ENCODE data around the gene DDX42. TPM values are rescaled to one million over a fixed set of nuclear protein-coding genes. Genes with fewer than 3 reads are reported as not detected.
A peak's percentile ranks its signal among the peaks of the same experiment; 100 is the strongest.

Gene DDX42
- total RNA-seq, 4 donors from 2014 or later, result 56.9 to 222 (median 84.9) TPM

- Histone ChIP-seq H3K4me1 (peaks cover 71% of the 10 kb centered on the region), H3K4me3 (peak overlapping the region; percentile 36), H3K27ac (peak overlapping the region; percentile 93), H3K9me3 (no peaks in the 10 kb centered on the region), H3K36me3 (peaks cover 48% of the 10 kb centered on the region), H3K27me3 (no peaks in the 10 kb centered on the region)
- 78% methylated on average over 7 of the region's 12 CpGs for WGBS
- no peak for DNase-seq (ENCODE audit: low spot score in 2 of 2)
- TF ChIP-seq EP300 (IDR thresholded peaks at IDR 0.05), result no peak
These were observed 63.5 kb downstream of the DDX42 start for GRCh38 chr17:63837480-63837879.

- peaks cover 71% of the 10 kb centered on the region for H3K4me1 ChIP-seq
- H3K4me3 ChIP-seq, result peak overlapping the region; percentile 36
- no peaks in the 10 kb centered on the region for H3K27me3 ChIP-seq
- H3K36me3 ChIP-seq, result peaks cover 42% of the 10 kb centered on the region
- DNase-seq (ENCODE audit: low spot score in 2 of 2), result no peak
- H3K9me3 ChIP-seq, result no peaks in the 10 kb centered on the region
- H3K27ac ChIP-seq, result peak overlapping the region; percentile 93
- TF ChIP-seq CTCF (IDR thresholded peaks at IDR 0.05) (no peak), EP300 (IDR thresholded peaks at IDR 0.05) (no peak), POLR2AphosphoS5 (IDR thresholded peaks at IDR 0.05) (no peak), POLR2A (IDR thresholded peaks at IDR 0.05) (no peak)
- 51% methylated on average over 4 of the region's 5 CpGs for WGBS
These were observed 64.1 kb downstream of the DDX42 start for GRCh38 chr17:63837962-63838600.

GRCh38 chr17:63838631-63839171 is 64.7 kb downstream of the DDX42 start:
- peak in 2 of 3 donors; percentile 87 to 99 for TF ChIP-seq POLR2AphosphoS5 (IDR thresholded peaks at IDR 0.05)
- peak in 1 of 2 donors; percentile 23 for TF ChIP-seq POLR2A (IDR thresholded peaks at IDR 0.05)
- TF ChIP-seq EP300 (IDR thresholded peaks at IDR 0.05), result peak; percentile 56
- TF ChIP-seq CTCF (IDR thresholded peaks at IDR 0.05), result no peak
- H3K4me1 ChIP-seq, result peaks cover 75% of the 10 kb centered on the region
- WGBS, result 13% methylated on average over 4 of the region's 7 CpGs

GRCh38 chr17:63840591-63841349 is 66.8 kb downstream of the DDX42 start:
- Histone ChIP-seq H3K27me3 (no peaks in the 10 kb centered on the region), H3K36me3 (peaks cover 15% of the 10 kb centered on the region), H3K4me1 (peaks cover 63% of the 10 kb centered on the region), H3K4me3 (peak overlapping the region; percentile 71), H3K27ac (peak overlapping the region; percentile 93), H3K9me3 (no peaks in the 10 kb centered on the region)
- 25% methylated on average over 4 of the region's 4 CpGs for WGBS
- DNase-seq (ENCODE audit: low spot score in 2 of 2), result no peak
- TF ChIP-seq EP300 (IDR thresholded peaks at IDR 0.05) (no peak), POLR2AphosphoS5 (IDR thresholded peaks at IDR 0.05) (no peak), CTCF (IDR thresholded peaks at IDR 0.05) (no peak), POLR2A (IDR thresholded peaks at IDR 0.05) (no peak)

More at GRCh38 chr17:63838631-63839171, 64.7 kb downstream of the DDX42 start:
- Histone ChIP-seq H3K36me3 (peaks cover 35% of the 10 kb centered on the region), H3K27ac (peak overlapping the region; percentile 93), H3K9me3 (no peaks in the 10 kb centered on the region), H3K27me3 (no peaks in the 10 kb centered on the region), H3K4me3 (peak overlapping the region; percentile 71)
- DNase-seq (ENCODE audit: low spot score in 2 of 2), result peak; percentile 97

GRCh38 chr17:63841350-63842172 is 67.6 kb downstream of the DDX42 start:
- peak overlapping the region; percentile 93 for H3K27ac ChIP-seq
- no peak for TF ChIP-seq CTCF (IDR thresholded peaks at IDR 0.05)
- no peak for TF ChIP-seq POLR2AphosphoS5 (IDR thresholded peaks at IDR 0.05)
- no peak for TF ChIP-seq POLR2A (IDR thresholded peaks at IDR 0.05)
- no peak for TF ChIP-seq EP300 (IDR thresholded peaks at IDR 0.05)
- H3K36me3 ChIP-seq, result peaks cover 10% of the 10 kb centered on the region
- DNase-seq (ENCODE audit: low spot score in 2 of 2), result peak; percentile 85 to 87
- WGBS, result 2% methylated on average over 17 of the region's 26 CpGs
- H3K9me3 ChIP-seq, result no peaks in the 10 kb centered on the region
- peaks cover 58% of the 10 kb centered on the region for H3K4me1 ChIP-seq
- H3K4me3 ChIP-seq, result peak overlapping the region; percentile 71
- H3K27me3 ChIP-seq, result no peaks in the 10 kb centered on the region

All from suprapubic skin (tissue), 4 donors.